Naive thymus-derived CD4-positive, alpha-beta T cell (primary cell): ENCODE results near the gene RNF5. TPM values are rescaled to one million over a fixed set of nuclear protein-coding genes. Genes with fewer than 3 reads are reported as not detected.
"Not testable (repeated sequence)": the region's sequence is repeated elsewhere in the genome, so short reads cannot be mapped to it uniquely, and the experiment has no call there.

Experiments used
- ATAC-seq: fragments of 150-1000 bp; cut with Tn5 transposase; 2 replicates; pipeline ENCODE4 v1.10.0; 2021; ENCODE audit warnings: mild to moderate bottlenecking, moderate library complexity
- CTCF ChIA-PET: fragments of 350-600 bp; sonication (Branson Sonifier 250); formaldehyde crosslinking; loops from one replicate; lab custom pipeline; 2021; ENCODE audit warnings: antibody characterized with exemption; lab: Charles Lee
- POLR2A ChIA-PET: fragments of 350-600 bp; sonication (Branson Sonifier 250); formaldehyde crosslinking; loops from one replicate; lab custom pipeline; 2021; ENCODE audit warnings: antibody characterized with exemption, inconsistent platforms; lab: Charles Lee
- DNase-seq, 9 donors: peaks; one replicate each; pipeline versions ENCODE4 v3.0.0 to v3.0.0-alpha.2; 2020 to 2022; ENCODE audit warnings: mixed read lengths in 1 of 9
- H3K27ac ChIP-seq: one replicate; pipeline ENCODE4 v1.7.0; 2013; ENCODE audit warnings: mild to moderate bottlenecking, low read depth, low read length, moderate library complexity
- H3K27me3 ChIP-seq, 2 donors: one replicate each; pipeline ENCODE4 v1.7.0; 2013; ENCODE audit warnings: low read length in 2 of 2, mild to moderate bottlenecking in 2 of 2, moderate library complexity in 2 of 2; ENCODE audit not compliant: control insufficient read depth in 2 of 2, insufficient read depth in 2 of 2
- H3K36me3 ChIP-seq, 3 experiments: 1 replicate in 2 of 3; 2 replicates in 1 of 3; pipeline ENCODE4 v1.7.0; 2013; ENCODE audit warnings: low read length in 3 of 3, mild to moderate bottlenecking in 3 of 3, moderate library complexity in 1 of 3; ENCODE audit not compliant: insufficient read depth in 3 of 3, control insufficient read depth in 2 of 3
- H3K4me1 ChIP-seq, 2 donors: one replicate each; pipeline ENCODE4 v1.7.0; 2013; ENCODE audit warnings: low read length in 2 of 2, mild to moderate bottlenecking in 2 of 2, moderate library complexity in 1 of 2; ENCODE audit not compliant: control insufficient read depth in 2 of 2, insufficient read depth in 2 of 2
- H3K4me3 ChIP-seq: 2 replicates; pipeline ENCODE4 v1.7.0; 2013; ENCODE audit warnings: mild to moderate bottlenecking, low read length
- H3K9me3 ChIP-seq, 3 experiments: 1 replicate in 2 of 3; 2 replicates in 1 of 3; pipeline ENCODE4 v1.7.0; 2013; ENCODE audit warnings: low read length in 3 of 3; ENCODE audit not compliant: control insufficient read depth in 2 of 3
- H3K27ac Mint-ChIP-seq, 9 donors: one replicate each; pipeline ENCODE4 v1.8.0; 2020 to 2022; ENCODE audit warnings: mixed read lengths in 9 of 9, mild to moderate bottlenecking in 8 of 9, moderate library complexity in 5 of 9, inconsistent platforms in 2 of 9
- H3K27me3 Mint-ChIP-seq, 5 donors: one replicate each; pipeline ENCODE4 v1.8.0; 2021 to 2022; ENCODE audit warnings: mixed read lengths in 5 of 5, mild to moderate bottlenecking in 1 of 5
- H3K36me3 Mint-ChIP-seq, 5 donors: one replicate each; pipeline ENCODE4 v1.8.0; 2020 to 2022; ENCODE audit warnings: mixed read lengths in 5 of 5, mild to moderate bottlenecking in 3 of 5, inconsistent platforms in 1 of 5
- H3K4me1 Mint-ChIP-seq, 7 donors: one replicate each; pipeline ENCODE4 v1.8.0; 2020 to 2022; ENCODE audit warnings: mixed read lengths in 7 of 7, mild to moderate bottlenecking in 3 of 7, inconsistent platforms in 1 of 7
- H3K4me3 Mint-ChIP-seq, 10 donors: one replicate each; pipeline ENCODE4 v1.8.0; 2020 to 2022; ENCODE audit warnings: mild to moderate bottlenecking in 10 of 10, mixed read lengths in 10 of 10, moderate library complexity in 6 of 10, inconsistent platforms in 2 of 10
- H3K9me3 Mint-ChIP-seq, 11 donors: one replicate each; pipeline ENCODE4 v1.8.0; 2020 to 2022; ENCODE audit warnings: mixed read lengths in 11 of 11, mild to moderate bottlenecking in 4 of 11, inconsistent platforms in 1 of 11, moderate library complexity in 1 of 11
- intact Hi-C, 2 donors: fragments of 100-400 bp; cut with micrococcal nuclease; formaldehyde crosslinking; loops; one replicate each; pipeline ENCODE4 v1.15.1; 2023
- polyA plus RNA-seq, 2 donors: library from polyadenylated mRNA; unstranded; fragments of 300-500 nt; fragmentation: Illumina TruSeq; gene quantifications; one replicate each; pipeline ENCODE4 v1.2.3, GENCODE V29; 2021
- total RNA-seq, 6 experiments: library from RNA in 5 of 6; stranded (reverse) in 5 of 6; gene quantifications; 1 replicate in 5 of 6; 2 replicates in 1 of 6; pipeline ENCODE4 v1.2.3 and lab custom pipeline; 2021 to 2026

RNF5 gene
- total and polyA plus RNA-seq, 7 experiments from 2014 or later = 17.0 to 111 (median 45.3) TPM

DNA sequence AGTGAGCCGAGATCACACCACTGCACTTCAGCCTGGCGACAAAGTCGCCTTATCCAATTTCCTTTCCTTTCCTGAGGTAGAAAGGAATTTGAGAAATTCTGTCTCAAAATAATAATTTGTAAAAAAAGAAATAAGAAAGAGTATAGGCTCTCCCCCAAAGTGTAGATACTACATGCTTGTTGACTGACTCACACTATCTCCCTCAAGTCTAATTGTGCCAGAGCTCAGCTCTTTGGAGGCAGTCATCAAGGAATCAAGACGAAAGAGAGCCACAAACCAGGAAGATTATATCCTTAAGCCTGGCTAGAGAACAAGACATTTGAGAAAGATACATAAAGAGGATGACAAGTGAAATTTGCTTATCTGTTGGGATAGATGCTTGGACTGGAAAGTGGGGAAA, 44.4 kb upstream of the RNF5 start:
- no peak overlapping the region for H3K4me3 ChIP-seq
- H3K4me1 ChIP-seq = peaks cover 11 to 13% of the 10 kb centered on the region in 2 donors
- intact Hi-C loops = loop anchor here in 1 of 2 donors (5.0 kb wide), 1 partner anchor 236 kb away; the partner anchor contains the start of gene EHMT2
- H3K36me3 ChIP-seq = peaks cover 0 to 4% (median 0%) of the 10 kb centered on the region in 3 experiments
- ChIA-PET POLR2A (no interaction called here), CTCF (no interaction called here)
- no peaks in the 10 kb centered on the region for H3K9me3 ChIP-seq
- no peak for DNase-seq
- H3K27me3 Mint-ChIP-seq = peaks cover 0 to 16% (median 0%) of the 10 kb centered on the region in 5 donors
- H3K27me3 ChIP-seq = no peaks in the 10 kb centered on the region
- no peak overlapping the region for H3K27ac ChIP-seq
- ATAC-seq = no peak
- no peaks in the 10 kb centered on the region for H3K36me3 Mint-ChIP-seq
- H3K27ac Mint-ChIP-seq = no peak overlapping the region
- peaks cover 0 to 2% (median 0%) of the 10 kb centered on the region in 11 donors for H3K9me3 Mint-ChIP-seq
- H3K4me3 Mint-ChIP-seq = no peak overlapping the region
- peaks cover 8 to 22% (median 15%) of the 10 kb centered on the region in 7 donors for H3K4me1 Mint-ChIP-seq

DNA sequence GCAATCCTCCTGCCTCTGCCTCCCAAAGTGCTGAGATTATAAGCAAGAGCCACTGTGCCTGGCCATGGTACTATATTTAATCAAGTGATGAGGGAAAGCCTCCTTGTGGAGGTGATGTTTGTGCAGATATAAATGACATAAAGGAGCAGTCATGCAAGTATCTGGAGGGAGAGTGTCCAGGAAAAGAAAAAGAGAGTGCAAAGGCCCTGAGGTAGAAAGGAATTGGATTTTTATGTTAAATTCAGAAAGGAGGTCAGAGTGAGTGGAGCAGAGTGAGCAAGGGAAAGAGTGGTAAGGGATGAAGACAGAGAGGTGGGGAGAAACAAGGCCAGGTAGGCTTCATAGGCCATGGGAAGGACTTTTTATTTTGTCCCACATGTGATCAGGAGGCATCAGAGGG, 40.8 kb upstream of the RNF5 start:
- Mint-ChIP-seq H3K36me3 (no peaks in the 10 kb centered on the region), H3K9me3 (peaks cover 0 to 3% (median 0%) of the 10 kb centered on the region in 11 donors), H3K4me3 (no peak overlapping the region), H3K27ac (no peak overlapping the region), H3K4me1 (peaks cover 0 to 9% (median 0%) of the 10 kb centered on the region in 7 donors), H3K27me3 (peaks cover 0 to 17% (median 0%) of the 10 kb centered on the region in 5 donors)
- Histone ChIP-seq H3K9me3 (no peaks in the 10 kb centered on the region), H3K27me3 (no peaks in the 10 kb centered on the region), H3K36me3 (no peaks in the 10 kb centered on the region), H3K4me1 (no peaks in the 10 kb centered on the region), H3K4me3 (no peak overlapping the region), H3K27ac (no peak overlapping the region)
- POLR2A ChIA-PET = interaction anchor here (1.3 kb wide), 1 partner anchor 53 kb away, joined by 4 read pairs; no protein-coding TSS in a partner anchor
- intact Hi-C loops = no loop called here
- DNase-seq (no peak), ATAC-seq (no peak)
- CTCF ChIA-PET = no interaction called here

DNA sequence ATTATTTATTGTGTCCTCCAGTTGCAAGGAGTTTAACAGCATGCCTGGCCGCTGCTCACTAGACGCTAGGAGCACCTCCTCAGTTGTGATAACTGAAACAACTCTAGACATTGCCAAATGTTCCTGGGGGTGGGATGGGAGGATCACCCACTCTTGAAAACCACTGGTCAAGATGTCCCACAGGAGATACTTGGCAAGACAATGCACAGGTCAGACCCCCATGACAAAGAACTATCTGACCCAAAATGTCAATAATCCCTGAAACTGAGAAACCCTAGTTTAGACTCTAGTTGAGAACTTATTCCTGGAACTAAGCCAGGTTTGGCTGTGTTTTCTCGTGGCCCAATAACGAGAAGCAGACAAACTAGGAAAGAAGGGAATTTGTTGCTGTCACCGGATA, 38.6 kb upstream of the RNF5 start:
- Histone ChIP-seq H3K4me1 (no peaks in the 10 kb centered on the region), H3K4me3 (no peak overlapping the region), H3K9me3 (no peaks in the 10 kb centered on the region), H3K27ac (no peak overlapping the region), H3K36me3 (no peaks in the 10 kb centered on the region), H3K27me3 (no peaks in the 10 kb centered on the region)
- intact Hi-C loops = no loop called here
- H3K4me1 Mint-ChIP-seq = peaks cover 0 to 9% (median 0%) of the 10 kb centered on the region in 7 donors
- H3K27ac Mint-ChIP-seq = no peak overlapping the region
- DNase-seq (no peak), ATAC-seq (no peak)
- ChIA-PET CTCF (no interaction called here), POLR2A (interaction anchor here (0.9 kb wide), 1 partner anchor 13 kb away, joined by 3 read pairs; no protein-coding TSS in a partner anchor)
- peaks cover 0 to 3% (median 0%) of the 10 kb centered on the region in 11 donors for H3K9me3 Mint-ChIP-seq
- no peak overlapping the region for H3K4me3 Mint-ChIP-seq
- H3K36me3 Mint-ChIP-seq = no peaks in the 10 kb centered on the region
- H3K27me3 Mint-ChIP-seq = peaks cover 0 to 14% (median 0%) of the 10 kb centered on the region in 5 donors

DNA sequence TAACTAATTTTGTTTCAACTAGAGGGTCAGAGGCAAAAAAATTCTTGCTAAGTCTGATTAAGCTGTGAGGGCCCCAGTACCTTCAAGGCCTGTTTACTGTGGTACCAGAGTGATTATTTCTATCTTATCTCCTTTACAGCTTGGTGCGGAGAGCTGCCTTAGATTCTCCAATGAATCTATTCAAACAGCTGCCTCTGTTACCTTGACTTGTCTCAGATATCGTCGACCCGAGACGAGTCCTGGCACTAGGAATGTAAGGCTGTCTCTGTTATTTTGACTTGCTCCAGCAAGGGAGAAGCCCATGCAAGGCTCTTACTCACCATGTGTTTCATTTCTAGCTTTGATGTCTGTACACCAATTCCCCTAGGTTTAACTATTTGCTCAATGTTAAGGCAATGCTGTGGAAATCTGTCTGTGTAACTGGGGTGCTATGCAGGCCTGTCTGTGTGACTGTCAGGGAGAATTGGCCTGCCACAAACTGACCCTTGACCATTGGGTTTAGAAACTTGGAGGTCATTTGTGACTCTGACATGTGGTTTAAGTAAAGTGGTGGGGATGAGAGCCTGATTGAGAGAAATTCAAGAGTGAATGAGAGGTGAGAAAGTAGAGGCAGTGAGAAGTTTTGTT, 37.7 kb upstream of the RNF5 start:
- Mint-ChIP-seq H3K4me1 (peaks cover 0 to 9% (median 0%) of the 10 kb centered on the region in 7 donors), H3K27ac (no peak overlapping the region), H3K27me3 (peaks cover 0 to 8% (median 0%) of the 10 kb centered on the region in 5 donors), H3K9me3 (peaks cover 0 to 3% (median 0%) of the 10 kb centered on the region in 11 donors), H3K36me3 (no peaks in the 10 kb centered on the region), H3K4me3 (no peak overlapping the region)
- no peaks in the 10 kb centered on the region for H3K27me3 ChIP-seq
- intact Hi-C loops = loop anchor here in 1 of 2 donors (10.0 kb wide), 1 partner anchor 104 kb away; no protein-coding TSS in a partner anchor
- H3K27ac ChIP-seq = no peak overlapping the region
- H3K9me3 ChIP-seq = no peaks in the 10 kb centered on the region
- no peaks in the 10 kb centered on the region for H3K4me1 ChIP-seq
- no peak for ATAC-seq
- POLR2A ChIA-PET = interaction anchor here (0.7 to 0.9 kb wide), 2 partner anchors 12 to 18 kb away, joined by 3 read pairs; no protein-coding TSS in a partner anchor
- DNase-seq = no peak
- CTCF ChIA-PET = interaction anchor here (0.6 to 0.9 kb wide), 2 partner anchors 52 to 61 kb away, joined by 4 read pairs; partner anchors contain the start of gene GPSM3
- H3K4me3 ChIP-seq = no peak overlapping the region
- no peaks in the 10 kb centered on the region for H3K36me3 ChIP-seq

DNA sequence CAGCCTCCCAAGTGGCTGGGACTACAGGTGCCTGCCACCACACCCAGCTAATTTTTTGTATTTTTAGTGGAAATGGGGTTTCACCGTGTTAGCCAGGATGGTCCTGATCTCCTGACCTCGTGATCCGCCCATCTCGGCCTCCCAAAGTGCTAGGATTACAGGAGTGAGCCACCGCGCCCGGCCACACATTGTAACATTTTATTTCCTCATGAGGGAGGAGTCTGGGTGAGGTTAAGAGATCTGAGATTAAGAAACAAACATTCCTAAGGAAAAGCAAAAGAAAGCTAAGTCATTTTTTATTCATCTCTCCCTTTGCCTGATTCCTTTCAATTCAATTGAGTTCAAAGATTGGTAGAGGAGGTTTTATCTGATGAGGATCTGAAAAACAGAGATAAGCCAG, 34.0 kb upstream of the RNF5 start:
- CTCF ChIA-PET, H3K27ac ChIP-seq, H3K36me3 Mint-ChIP-seq, ATAC-seq, H3K4me3 Mint-ChIP-seq, POLR2A ChIA-PET, H3K4me1 ChIP-seq, H3K4me3 ChIP-seq, DNase-seq, H3K9me3 Mint-ChIP-seq, H3K9me3 ChIP-seq, H3K27ac Mint-ChIP-seq, H3K36me3 ChIP-seq, H3K27me3 ChIP-seq: not testable (repeated sequence)
- intact Hi-C loops = loop anchor here in 1 of 2 donors (10.0 kb wide), 1 partner anchor 101 kb away; no protein-coding TSS in a partner anchor
- peaks cover 0 to 38% (median 0%) of the 10 kb centered on the region in 5 donors for H3K27me3 Mint-ChIP-seq
- H3K4me1 Mint-ChIP-seq = peaks cover 12 to 19% (median 14%) of the 10 kb centered on the region in 7 donors

DNA sequence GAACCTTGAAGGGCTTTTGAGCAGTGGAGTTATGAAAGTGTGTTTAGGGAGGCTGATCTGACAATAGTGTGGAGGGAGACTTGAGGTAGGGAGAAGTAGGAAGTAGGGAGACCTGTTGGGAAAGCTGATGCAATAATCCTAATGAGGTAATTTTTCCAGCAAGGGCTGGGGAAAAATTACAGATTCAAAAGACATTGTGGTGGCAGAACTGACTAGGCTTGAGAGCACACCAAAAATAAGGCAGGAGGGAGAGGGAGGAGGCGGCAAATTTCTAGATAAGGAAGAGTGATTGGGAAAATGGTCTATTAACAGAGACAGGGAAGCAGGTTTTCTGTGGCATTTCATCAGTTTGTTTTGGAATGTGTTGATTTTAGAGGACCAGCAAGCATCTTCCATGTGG, 31.9 kb upstream of the RNF5 start:
- intact Hi-C loops = loop anchor here in 1 of 2 donors (10.0 kb wide), 1 partner anchor 99 kb away; no protein-coding TSS in a partner anchor
- no peak overlapping the region for H3K4me3 Mint-ChIP-seq
- Histone ChIP-seq H3K27me3 (no peaks in the 10 kb centered on the region), H3K4me1 (peaks cover 0 to 5% of the 10 kb centered on the region in 2 donors), H3K27ac (no peak overlapping the region), H3K4me3 (no peak overlapping the region), H3K9me3 (no peaks in the 10 kb centered on the region), H3K36me3 (no peaks in the 10 kb centered on the region)
- DNase-seq (no peak), ATAC-seq (no peak)
- H3K27me3 Mint-ChIP-seq = peaks cover 0 to 52% (median 12%) of the 10 kb centered on the region in 5 donors
- CTCF ChIA-PET = no interaction called here
- H3K9me3 Mint-ChIP-seq = peaks cover 0 to 5% (median 0%) of the 10 kb centered on the region in 11 donors
- no peak overlapping the region for H3K27ac Mint-ChIP-seq
- H3K4me1 Mint-ChIP-seq = peaks cover 21 to 32% (median 29%) of the 10 kb centered on the region in 7 donors
- H3K36me3 Mint-ChIP-seq = peaks cover 0 to 5% (median 0%) of the 10 kb centered on the region in 5 donors
- POLR2A ChIA-PET = interaction anchor here (0.9 kb wide), 1 partner anchor 30 kb away, joined by 3 read pairs; the partner anchor contains the start of gene AGPAT1
